Activated CD4-positive, alpha-beta T cell treated with anti-CD3 and anti-CD28 coated beads, Interleukin-2, amount 50 U/mL, for 4 hours (primary cell): ENCODE results near the gene MAP1LC3B2.

Experiments
- DNase-seq, 2 experiments: peaks; one replicate each; pipeline ENCODE4 v3.0.0-alpha.2; 2020

MAP1LC3B2 gene

DNA sequence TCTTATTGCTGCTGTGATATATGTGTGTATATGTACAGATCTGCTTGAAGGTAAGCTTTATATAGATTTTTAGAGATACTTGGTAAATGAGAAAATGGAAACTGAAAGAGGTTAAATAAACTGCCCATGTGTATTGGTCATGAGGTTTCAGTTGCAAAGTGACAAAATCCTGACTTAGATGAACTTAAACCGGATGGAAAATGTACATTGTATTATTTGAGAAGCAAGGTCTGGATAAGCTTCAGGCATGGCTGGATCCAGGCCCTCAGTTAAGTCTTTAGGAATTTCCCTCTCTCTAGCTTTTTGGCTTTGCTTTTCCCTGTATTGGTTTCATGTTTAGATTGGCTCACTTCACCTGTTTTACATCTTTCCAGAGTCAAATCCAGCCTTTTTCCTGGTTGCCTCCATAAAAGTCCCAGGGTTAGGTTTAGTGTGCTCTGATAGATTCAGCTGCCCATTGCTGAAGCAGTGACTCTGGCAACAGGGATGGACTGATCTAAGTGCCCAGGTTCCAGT is 21.0 kb upstream of the MAP1LC3B2 start:
- DNase-seq, result no peak

DNA sequence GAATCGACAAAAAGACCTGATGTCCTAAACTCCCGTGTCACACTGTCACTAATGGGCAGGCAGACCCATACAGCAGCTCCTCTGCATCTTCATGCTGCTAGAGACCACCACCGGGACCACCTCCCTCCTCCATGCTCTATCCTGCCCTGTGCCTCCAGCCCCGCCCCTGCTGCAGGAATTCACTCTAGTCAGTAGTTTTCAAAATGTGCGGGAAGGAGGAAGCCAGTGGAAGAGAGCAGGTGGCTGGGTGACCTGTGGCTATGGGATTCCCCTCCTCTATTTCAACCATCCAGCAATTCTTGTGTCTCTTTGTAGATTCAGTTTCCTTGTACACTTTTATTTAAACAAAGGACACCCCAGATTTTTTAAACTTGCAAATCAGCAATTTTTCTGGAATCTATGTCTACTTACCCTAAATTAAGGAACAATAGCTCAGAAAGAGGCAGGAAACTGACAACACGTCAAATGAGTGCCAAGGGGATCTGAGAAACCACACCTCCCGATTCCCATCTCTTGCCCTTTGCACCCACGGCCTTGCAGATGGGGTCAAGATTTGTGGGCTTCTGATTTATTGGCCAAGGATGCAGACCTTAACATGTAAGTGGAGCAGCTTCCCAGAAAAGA is 20.4 kb upstream of the MAP1LC3B2 start:
- no peak for DNase-seq

DNA sequence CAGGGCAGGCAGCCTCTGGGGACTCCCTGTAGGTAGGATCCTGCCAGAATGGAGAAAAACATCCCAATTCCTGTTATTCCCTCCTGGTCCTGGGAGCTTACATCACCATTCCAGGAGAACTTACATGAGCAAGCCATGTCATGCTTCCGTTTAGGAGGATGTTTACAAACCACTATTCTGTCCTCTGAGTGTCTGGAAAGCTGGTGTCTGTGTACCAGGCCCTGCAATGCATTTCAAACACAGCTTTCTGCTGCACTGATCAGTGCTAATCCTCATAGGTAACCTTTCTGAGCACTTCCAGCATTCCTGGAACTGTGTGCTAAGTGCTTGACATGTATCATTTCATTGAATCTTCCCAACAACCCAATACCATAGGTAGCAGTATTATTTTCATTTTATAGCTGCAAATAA is 19.8 kb upstream of the MAP1LC3B2 start:
- DNase-seq, result no peak

DNA sequence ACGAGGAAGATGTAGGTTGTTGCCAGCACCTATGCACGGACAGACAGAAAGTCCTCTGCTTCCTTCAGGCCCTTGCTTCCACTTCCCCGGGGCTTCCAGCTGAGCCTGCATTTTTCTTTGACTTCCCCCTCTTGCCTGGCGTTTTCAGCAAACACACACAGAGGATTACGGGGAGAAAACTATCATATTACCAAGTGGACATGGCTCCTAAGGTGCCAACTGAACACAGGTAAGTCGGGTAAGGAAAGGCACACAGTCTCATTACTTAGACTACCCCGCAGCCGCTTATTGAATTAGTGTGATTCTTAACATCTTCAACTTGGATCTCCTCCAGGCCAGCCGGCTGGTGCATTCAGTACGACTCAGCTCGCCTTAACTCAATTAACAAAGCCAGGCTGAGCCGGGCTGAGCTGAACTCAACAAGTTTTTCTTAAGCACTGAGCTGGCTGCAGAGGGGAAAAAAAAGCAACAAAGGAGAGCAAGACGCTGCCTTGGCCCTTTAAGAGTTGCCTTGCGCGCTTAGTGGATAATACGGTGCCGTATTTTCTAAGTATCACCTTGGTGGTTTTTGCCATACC is 19.2 kb upstream of the MAP1LC3B2 start:
- DNase-seq, result no peak

DNA sequence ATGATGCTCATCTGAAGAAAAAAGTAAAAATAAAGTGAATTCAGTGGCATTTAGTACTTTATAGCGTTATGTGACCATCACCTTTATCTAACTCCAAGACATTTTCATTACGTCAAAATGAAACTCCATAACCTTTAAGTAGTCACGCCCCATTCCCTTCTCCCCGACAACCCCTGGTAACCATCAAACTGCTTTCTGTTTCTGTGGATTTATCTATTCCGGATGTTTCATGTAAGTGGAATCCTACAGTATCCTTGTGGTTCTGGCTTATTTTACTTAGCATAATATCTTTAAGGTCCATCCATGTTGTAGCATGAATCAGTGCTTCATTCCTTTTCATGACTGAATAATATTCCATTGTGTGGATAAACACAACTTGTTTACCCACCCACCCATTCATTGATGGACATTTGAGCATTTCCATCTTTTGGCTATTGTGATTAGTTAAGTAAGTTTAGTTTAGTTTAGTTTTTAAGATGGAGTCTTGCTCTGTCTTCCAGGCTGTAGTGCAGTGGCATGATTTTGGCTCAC is 18.5 kb upstream of the MAP1LC3B2 start:
- no peak for DNase-seq

DNA sequence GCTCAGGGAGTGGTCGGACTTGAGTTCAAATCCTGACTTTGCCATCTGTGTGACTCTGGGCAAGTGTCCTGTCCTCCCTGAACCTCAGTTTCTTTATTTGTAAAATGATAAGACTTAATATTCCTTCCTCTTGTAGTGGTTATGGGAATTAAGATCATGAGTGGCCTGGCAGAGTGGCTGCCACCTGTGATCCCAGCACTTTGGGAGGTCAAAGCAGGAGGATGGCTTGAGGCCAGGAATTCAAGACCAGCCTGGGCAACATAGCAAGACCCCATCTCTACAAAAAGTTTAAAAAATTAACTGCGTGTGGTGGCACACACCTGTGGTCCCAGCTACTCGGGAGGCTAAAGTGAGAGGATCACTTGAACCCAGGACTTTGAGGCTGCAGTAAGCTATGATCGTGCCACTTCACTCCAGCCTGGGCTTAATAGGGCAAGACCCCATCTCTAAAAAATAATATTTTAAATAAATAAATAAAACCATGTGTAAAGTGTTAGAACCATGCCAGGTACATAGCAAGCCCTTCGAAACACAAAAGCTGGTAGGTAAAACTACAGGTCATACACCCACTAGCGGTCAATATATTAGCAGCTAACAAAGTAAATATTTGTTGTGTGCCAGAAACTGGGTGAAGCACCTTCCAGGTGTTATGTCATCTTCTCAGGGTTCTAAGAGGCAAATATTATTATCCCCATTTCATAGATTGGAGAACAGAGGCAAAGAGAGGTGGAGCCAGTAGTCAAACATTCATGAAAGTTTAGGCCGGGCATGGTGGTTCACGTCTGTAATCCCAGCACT is 17.4 kb upstream of the MAP1LC3B2 start:
- DNase-seq, result no peak

DNA sequence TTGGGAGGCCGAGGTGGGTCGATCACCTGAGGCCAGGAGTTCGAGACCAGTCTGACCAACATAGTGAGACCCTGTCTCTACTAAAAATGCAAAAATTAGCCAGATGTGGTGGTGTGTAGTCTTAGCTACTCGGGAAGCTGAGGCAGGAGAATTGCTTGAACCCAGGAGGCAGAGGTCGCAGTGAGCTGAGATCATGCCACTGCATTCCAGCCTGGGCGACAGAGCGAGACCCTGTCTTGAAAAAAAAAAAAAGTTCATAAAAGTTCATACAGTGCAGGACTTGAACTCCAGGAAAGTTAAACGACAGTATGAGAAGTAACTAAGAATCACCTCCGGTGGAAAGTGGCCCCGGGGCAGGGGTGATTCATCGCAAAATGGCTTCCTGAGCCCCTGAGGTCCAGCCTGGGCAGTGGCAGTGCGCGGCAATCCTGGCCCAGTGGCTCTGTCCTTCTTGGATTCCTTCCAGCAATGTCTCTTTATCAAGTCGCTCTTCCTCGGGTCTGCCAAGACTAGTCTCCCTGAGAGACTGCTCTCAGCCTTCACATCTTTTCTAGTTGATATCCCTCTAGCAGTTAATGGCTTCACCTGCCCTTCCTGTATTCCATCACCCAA is 16.7 kb upstream of the MAP1LC3B2 start:
- no peak for DNase-seq

DNA sequence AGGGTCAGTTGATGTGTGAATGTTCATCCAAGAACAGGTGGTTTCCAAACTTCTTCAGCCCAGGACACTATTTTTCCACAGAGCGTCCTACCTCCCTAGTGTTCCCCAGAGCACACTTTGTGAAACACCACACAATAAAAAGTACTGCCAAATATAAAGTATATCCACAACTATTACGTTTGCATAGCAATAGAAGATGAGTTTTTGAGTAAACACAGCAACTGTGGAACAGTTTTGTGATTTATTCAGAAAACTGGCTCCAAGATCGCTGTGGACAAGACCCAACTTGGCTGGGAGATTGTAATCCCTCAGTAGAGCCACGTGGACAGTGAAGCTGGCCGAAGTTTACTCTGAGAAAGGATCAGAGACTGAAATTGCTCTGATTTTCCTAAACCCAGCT is 14.5 kb upstream of the MAP1LC3B2 start:
- DNase-seq, result no peak

DNA sequence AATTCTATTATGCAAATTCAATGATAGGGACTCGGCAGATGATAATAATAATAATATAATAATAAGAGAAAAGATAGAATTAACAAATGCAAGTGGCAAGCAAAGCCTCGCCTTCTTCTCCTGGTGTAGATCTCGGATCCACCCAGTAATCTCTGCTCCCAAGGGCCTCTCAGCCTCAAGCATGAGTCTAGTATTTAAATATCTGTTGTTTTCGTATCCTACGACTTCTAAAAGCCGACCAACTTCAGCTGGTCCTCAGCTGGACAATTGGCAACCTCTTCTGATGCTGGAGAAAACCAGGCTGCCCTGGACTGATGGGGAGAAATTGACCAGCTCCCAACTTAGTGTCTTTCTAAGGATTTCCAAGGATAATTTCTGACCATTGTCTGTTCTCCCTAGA is 14.0 kb upstream of the MAP1LC3B2 start:
- DNase-seq, result no peak

DNA sequence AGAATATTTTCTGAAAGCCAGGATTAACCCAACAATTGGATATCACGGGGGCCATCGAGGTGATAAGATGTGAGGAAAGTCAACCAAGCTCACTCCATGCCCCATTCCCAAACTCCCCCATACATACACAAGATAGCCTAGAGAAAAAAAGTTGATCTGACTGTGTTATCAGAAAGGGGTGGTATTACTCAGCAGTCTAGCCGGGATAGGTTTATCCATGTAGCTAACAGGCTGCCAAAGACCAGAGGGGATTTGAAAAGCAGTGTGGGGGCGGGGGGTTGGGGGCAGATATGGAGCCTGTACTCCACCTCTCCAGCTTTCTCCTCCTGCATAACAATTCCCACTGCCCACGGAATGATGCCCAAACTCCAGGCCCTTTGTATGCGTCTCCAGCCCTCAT is 13.2 kb upstream of the MAP1LC3B2 start:
- no peak for DNase-seq

DNA sequence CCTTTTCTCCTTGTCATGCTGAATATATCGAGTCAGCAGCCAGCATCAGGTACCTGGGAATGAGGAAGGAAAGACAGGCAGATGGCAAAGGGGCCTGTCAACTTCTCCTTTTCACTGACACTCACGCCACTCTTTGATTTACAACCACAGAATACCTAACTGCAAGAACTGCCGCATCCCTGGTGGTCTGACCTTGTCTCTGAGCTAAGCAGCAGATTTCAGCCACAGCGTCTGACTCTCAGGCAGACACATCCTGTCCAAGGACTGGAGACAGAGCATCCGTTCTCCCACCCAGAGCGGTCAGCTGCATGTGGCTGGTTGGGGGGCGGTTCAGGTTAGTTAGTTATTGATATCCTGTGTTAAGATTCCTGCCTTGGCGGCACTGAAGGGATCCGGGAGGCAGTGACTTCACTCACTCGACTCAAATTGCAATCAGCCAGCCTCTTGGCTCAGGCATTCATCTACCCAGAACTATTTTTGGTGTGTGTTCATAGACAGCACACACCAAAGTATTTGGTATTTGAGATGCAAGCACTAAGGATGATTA is 11.2 kb upstream of the MAP1LC3B2 start:
- DNase-seq, result no peak

DNA sequence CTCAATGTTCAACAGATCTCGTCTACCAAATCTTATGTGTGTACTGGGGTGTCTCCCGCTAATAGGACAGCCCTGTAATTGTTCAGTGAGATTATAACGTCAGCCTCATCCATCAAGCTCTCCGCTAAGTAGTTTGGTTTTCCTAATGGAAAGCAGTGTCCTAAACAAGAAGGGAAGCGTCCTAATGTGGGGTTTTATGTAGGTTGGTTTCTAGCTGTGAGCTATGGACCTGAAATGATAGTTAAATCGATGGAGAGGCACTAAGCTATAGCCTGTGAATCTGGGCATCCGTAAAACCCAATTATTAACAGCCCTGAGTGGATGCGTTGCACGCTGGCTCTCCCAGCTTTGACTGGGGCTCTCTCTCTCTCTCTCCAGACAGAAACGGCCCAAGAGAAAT is 9.2 kb upstream of the MAP1LC3B2 start:
- no peak for DNase-seq

DNA sequence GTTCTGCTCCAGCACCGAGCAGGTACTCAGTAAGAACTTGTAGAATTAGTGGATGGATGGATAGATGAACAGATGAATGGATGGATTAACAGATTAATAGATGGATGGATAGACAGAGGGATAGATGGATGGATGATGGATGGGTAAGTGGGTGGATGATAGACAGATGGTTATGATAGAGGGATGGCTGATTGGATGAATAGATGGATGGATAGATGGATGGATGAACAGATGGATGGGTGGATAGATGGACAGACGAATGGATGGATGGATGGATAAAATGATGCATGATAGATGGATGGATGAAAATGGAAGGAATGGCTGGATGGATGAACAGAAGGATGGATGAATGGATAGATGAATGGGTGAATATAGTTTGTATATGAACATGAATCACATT is 8.0 kb upstream of the MAP1LC3B2 start:
- DNase-seq, result no peak

DNA sequence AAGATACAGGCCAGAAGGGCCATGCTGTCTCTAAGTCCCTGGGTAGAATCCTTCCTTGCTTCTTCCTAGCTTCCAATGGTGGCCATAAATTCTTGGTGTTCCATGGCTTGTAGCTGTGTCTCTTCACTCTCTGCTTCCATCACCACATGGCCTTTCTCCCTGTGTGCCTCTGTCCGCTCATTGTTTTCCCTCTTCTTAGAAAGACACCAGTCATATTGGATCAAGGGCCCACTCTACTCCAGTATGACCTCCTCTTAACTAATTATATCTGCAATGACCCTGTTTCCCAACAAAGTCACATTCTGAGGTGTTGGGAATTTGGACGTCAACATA is 7.6 kb upstream of the MAP1LC3B2 start:
- no peak for DNase-seq

DNA sequence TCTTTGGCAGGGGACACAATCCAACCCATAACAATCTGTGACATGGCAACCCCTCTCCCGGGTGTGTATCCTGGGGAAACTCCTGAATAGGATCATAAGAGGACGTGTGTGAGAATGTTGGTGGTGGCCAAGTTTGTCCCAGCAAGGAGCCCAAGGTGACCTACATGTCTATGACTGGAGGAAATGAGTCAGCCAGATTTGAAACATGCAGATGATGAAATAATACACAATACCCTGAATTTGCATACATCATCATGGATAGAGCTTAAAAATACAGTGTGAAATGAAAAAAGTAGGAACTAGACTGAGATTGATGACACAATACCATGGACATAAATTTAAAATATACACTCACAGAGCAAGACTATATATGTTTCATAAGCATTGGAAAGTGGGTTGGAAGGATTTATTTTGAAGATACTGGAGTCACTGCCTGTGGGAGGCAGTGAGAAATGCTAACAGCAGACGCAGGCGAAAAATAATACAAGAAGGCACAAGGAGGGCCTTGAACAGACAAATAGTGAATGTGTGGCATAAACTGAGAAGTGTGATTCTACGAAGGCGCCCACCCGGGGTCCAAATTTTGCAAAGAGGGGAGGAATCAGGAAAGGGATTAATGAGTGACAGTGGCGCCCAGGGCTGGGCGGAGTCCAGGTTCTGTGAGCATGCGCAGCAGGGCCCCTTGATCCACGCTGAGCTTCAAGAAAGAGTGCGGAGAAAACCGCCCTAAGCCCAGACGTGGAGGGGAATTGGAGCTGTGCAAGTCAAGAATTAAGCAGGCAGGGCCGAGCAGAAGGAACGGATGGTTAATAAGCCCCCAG is 7.0 kb upstream of the MAP1LC3B2 start:
- DNase-seq, result no peak

DNA sequence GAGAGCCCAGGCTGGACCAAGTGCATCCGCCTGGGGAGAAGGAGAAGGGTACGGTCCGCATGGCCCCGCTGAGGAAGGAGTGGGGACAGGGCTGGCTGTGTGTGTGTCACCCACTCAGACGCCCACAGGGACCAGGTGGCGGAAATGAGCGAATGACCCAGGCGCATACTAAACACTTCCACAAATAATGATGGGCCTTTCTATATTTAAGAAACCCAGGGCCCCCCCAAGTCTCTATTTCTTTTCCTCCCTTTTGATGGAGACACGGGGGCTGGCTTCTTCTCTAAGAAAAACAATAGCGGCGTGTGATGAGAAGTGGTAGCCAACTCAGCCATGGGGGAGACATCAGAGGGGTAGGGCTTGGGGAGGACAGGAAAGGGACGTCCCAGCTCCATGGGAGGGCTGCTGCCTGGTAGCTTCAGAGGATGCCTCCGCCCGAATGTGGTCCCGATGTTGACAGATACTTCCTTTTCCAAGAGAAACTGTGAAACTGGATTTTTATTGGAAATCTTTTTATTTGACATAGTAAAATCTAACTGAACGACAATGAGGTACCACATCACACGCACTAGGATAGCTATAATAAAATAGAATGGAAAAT is 6.3 kb upstream of the MAP1LC3B2 start:
- no peak for DNase-seq

DNA sequence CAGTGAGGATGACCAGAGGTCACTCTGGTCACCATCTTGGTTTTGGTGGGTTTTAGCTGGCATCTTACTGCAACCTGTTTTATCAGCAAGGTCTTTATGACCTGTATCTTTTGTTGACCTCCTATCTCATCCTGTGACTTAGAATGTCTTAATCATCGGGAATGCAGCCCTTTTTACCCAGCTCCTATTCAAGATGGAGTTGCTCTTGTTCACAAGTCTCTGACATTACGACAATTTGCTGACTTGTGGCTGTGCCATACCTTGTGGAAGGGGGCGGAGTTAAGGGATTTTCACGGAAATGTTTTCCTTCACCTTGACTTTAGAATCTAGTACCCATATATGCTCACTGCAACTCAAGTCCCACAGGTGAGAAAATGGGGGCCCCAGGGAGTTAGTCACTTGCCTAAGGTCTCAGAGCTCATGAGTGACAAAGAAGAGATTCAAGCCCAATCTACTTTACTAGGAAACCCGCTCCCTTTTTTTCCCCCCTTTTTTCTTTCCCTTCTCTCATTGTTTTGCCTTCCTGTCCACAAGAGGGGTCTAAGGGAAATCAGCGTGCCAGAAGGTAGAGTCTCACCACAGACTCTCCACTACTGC is 2.7 kb upstream of the MAP1LC3B2 start:
- DNase-seq, result no peak

DNA sequence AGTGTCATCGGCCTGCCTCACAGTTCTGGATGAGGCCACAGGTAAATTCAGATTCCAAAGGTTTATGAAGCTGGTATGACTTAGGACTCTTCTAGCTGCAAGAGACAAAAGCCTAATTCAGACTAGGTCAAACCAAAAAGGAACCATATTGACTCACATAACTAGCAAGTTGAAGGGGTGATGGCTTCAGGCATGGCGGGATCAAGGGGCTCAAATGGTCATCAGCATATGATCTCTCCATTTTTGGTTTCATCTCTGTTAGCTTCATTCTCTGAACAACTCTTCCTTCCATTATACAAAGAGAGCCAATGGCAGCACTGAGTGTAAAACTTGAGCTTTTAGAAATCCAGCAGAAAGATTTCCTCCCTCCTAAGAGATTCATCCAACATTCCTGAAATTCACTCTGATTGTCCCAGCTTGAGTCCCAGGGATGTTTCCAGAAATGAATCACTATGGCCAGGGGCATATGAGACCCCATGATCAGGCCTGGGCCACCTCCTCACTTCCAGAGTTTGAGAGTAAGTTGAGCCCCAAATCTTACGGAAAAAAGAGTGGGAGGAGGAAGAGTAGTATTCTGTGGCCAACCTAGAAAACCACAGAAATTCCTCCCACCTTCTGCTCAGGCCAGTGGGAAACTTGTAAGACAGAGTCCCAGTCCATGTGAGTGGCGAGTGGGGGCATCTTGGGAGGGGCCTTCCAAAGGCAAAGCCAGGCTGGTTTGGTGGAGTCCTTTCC is 2.0 kb upstream of the MAP1LC3B2 start:
- DNase-seq, result no peak

DNA sequence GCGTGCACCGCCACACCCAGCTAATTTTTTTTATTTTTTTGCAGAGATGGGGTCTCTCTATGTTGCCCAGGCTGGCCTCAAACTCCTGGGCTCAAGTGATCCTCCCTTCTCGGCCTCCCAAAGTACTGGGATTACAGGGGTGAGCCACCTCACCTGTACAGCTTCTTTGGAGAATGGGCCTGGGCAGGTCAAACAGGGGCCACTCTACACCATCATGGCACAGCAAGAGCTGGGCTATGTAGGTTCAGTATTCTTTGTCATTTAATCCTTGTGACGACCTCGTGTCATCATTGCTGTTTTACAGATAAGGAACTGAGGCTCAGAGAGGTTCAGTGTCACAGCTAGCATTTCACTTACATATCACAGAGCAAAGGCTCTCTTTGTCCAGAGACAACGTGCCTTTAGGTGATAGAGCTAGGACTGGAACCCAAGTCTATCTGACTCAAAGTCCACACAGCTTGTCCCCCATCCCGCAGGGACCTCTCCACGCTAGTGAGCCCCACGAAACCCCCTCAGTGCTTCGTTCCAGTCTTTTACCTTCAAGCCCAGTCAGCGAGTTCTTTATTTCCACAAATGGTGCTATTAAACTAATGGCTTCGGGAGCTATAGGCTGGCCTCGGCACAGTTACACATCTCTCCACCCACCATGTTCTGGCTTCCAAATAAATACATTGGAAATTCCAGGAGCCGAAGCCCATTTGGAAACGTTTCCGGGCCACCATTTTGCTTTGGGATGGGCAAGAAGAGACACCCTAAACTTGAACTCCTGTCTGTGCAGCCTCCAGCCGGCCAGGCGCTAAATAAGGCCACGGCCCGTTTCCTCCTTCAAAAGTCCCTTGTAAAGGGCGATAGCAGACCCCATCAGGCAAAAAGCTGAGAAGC is 660 bp upstream of the MAP1LC3B2 start:
- no peak for DNase-seq
